Caco-2 (cell line): ENCODE data around the gene MUC5B. TPM values are rescaled to one million over a fixed set of nuclear protein-coding genes. Genes with fewer than 3 reads are reported as not detected.
A peak's percentile ranks its signal among the peaks of the same experiment; 100 is the strongest.

Source experiments
- BruUV-seq: library from RNA; stranded (reverse); fragments of 400-500 nt; replicated peaks from 2 replicates; lab custom pipeline; 2021; lab: Mats Ljungman, UMichigan
- CTCF ChIA-PET: fragments of 300-600 bp; sonication (Branson Sonifier 250); formaldehyde crosslinking; loops from one replicate; lab custom pipeline; 2022; ENCODE audit warnings: antibody characterized with exemption; lab: Charles Lee
- POLR2A ChIA-PET: fragments of 300-600 bp; sonication (Branson Sonifier 250); formaldehyde crosslinking; loops from one replicate; lab custom pipeline; 2022; ENCODE audit warnings: antibody characterized with exemption; lab: Charles Lee
- DNase-seq, 2 experiments: peaks; one replicate each; pipeline versions ENCODE4 v3.0.0 to v3.0.0-alpha.2; 2020 to 2022
- H3K27me3 ChIP-seq: replicated peaks from 2 replicates; pipeline ENCODE4 v1.6.0; 2011; ENCODE audit warnings: low read length; ENCODE audit not compliant: control insufficient read depth, insufficient read depth
- H3K36me3 ChIP-seq: 2 replicates; pipeline ENCODE4 v1.5.1; 2011; ENCODE audit warnings: low read length; ENCODE audit not compliant: control insufficient read depth, insufficient read depth
- H3K4me1 ChIP-seq: fragments of 250-450 bp; sonication (Bioruptor Pico); 2 replicates; pipeline ENCODE4 v1.5.1; 2020; ENCODE audit warnings: mild to moderate bottlenecking
- H3K4me3 ChIP-seq: 2 replicates; pipeline ENCODE4 v1.5.1; 2011; ENCODE audit warnings: low read depth, mild to moderate bottlenecking, control low read depth, low read length
- H3K9me3 ChIP-seq: fragments of 250-450 bp; sonication (Bioruptor Pico); 2 replicates; pipeline ENCODE4 v1.5.1; 2020; ENCODE audit warnings: mild to moderate bottlenecking, moderate library complexity
- H3K27ac Mint-ChIP-seq: one replicate; pipeline ENCODE4 v1.8.0; 2022; ENCODE audit warnings: mixed read lengths; ENCODE audit not compliant: unreplicated experiment
- H3K27me3 Mint-ChIP-seq: one replicate; pipeline ENCODE4 v1.8.0; 2022; ENCODE audit warnings: mixed read lengths; ENCODE audit not compliant: insufficient read depth, unreplicated experiment
- H3K36me3 Mint-ChIP-seq: one replicate; pipeline ENCODE4 v1.8.0; 2022; ENCODE audit warnings: mild to moderate bottlenecking, mixed read lengths; ENCODE audit not compliant: insufficient read depth, unreplicated experiment
- H3K4me1 Mint-ChIP-seq: one replicate; pipeline ENCODE4 v1.8.0; 2022; ENCODE audit warnings: low read depth, mixed read lengths; ENCODE audit not compliant: unreplicated experiment
- H3K4me3 Mint-ChIP-seq: one replicate; pipeline ENCODE4 v1.8.0; 2022; ENCODE audit warnings: mild to moderate bottlenecking, moderate library complexity, mixed read lengths; ENCODE audit not compliant: unreplicated experiment
- H3K9me3 Mint-ChIP-seq: one replicate; pipeline ENCODE4 v1.8.0; 2022; ENCODE audit warnings: mixed read lengths; ENCODE audit not compliant: unreplicated experiment
- intact Hi-C: fragments of 100-400 bp; cut with micrococcal nuclease; formaldehyde crosslinking; loops from one replicate; pipeline ENCODE4 v1.10.0; 2022; ENCODE audit not compliant: unreplicated experiment
- total RNA-seq: library from RNA; stranded (reverse); gene quantifications from 2 replicates; pipeline ENCODE4 v1.2.3, GENCODE V29; 2022
- TF ChIP-seq, protein P1 (sequence below), 2 experiments: fragments of 200-600 bp in 1 of 2; IDR thresholded peaks; 1 replicate in 1 of 2; 2 replicates in 1 of 2; pipeline versions ENCODE4 v1.5.1 to v1.8.0; 2011 to 2022; ENCODE audit warnings: antibody characterized with exemption in 1 of 2, control low read depth in 1 of 2, inconsistent platforms in 1 of 2, low read depth in 1 of 2, low read length in 1 of 2, mild to moderate bottlenecking in 1 of 2, moderate library complexity in 1 of 2; ENCODE audit not compliant: insufficient read depth in 1 of 2, severe bottlenecking in 1 of 2, unreplicated experiment in 1 of 2

The MUC5B gene
- total RNA-seq, 1 experiment from 2014 or later, result not detected

DNA sequence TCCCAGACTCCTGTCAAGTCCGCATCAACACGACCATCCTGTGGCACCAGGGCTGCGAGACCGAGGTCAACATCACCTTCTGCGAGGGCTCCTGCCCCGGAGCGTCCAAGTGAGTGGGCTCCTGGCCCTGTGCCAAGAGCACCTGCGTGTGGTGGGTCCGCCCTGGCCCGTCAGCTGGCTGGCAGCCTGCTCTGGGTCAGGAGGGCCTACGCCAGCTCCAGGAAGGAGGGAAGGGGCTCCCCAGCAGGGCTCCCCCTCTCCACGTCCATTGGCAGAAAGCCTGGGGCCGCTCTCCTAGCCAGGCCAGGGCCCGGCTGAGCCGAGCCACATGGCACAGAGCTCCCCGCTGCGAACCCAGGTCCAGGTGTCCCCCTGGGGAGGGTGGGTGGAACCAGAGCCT is 37.8 kb downstream of the MUC5B start:
- peaks cover 6% of the 10 kb centered on the region for H3K9me3 ChIP-seq
- no TSS peak for BruUV-seq
- intact Hi-C loops, result loop anchor here (5.0 kb wide), 1 partner anchor 52 kb away; no protein-coding TSS in a partner anchor
- H3K4me3 ChIP-seq, result no peak overlapping the region
- H3K4me3 Mint-ChIP-seq, result no peak overlapping the region
- TF ChIP-seq, protein P1, sequence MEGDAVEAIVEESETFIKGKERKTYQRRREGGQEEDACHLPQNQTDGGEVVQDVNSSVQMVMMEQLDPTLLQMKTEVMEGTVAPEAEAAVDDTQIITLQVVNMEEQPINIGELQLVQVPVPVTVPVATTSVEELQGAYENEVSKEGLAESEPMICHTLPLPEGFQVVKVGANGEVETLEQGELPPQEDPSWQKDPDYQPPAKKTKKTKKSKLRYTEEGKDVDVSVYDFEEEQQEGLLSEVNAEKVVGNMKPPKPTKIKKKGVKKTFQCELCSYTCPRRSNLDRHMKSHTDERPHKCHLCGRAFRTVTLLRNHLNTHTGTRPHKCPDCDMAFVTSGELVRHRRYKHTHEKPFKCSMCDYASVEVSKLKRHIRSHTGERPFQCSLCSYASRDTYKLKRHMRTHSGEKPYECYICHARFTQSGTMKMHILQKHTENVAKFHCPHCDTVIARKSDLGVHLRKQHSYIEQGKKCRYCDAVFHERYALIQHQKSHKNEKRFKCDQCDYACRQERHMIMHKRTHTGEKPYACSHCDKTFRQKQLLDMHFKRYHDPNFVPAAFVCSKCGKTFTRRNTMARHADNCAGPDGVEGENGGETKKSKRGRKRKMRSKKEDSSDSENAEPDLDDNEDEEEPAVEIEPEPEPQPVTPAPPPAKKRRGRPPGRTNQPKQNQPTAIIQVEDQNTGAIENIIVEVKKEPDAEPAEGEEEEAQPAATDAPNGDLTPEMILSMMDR (IDR thresholded peaks at IDR 0.05; ENCODE audit: insufficient read depth in 1 of 2, low read depth in 1 of 2, low read length in 1 of 2, severe bottlenecking in 1 of 2, unreplicated experiment in 1 of 2), result no peak
- H3K27me3 Mint-ChIP-seq, result no peaks in the 10 kb centered on the region
- DNase-seq, result no peak
- H3K36me3 ChIP-seq, result no peaks in the 10 kb centered on the region
- H3K27me3 ChIP-seq, result no peaks in the 10 kb centered on the region
- H3K9me3 Mint-ChIP-seq, result peaks cover 13% of the 10 kb centered on the region
- H3K36me3 Mint-ChIP-seq, result peaks cover 13% of the 10 kb centered on the region
- no peak overlapping the region for H3K27ac Mint-ChIP-seq
- ChIA-PET CTCF (no interaction called here), POLR2A (no interaction called here)
- peaks cover 6% of the 10 kb centered on the region for H3K4me1 Mint-ChIP-seq
- peaks cover 5% of the 10 kb centered on the region for H3K4me1 ChIP-seq

DNA sequence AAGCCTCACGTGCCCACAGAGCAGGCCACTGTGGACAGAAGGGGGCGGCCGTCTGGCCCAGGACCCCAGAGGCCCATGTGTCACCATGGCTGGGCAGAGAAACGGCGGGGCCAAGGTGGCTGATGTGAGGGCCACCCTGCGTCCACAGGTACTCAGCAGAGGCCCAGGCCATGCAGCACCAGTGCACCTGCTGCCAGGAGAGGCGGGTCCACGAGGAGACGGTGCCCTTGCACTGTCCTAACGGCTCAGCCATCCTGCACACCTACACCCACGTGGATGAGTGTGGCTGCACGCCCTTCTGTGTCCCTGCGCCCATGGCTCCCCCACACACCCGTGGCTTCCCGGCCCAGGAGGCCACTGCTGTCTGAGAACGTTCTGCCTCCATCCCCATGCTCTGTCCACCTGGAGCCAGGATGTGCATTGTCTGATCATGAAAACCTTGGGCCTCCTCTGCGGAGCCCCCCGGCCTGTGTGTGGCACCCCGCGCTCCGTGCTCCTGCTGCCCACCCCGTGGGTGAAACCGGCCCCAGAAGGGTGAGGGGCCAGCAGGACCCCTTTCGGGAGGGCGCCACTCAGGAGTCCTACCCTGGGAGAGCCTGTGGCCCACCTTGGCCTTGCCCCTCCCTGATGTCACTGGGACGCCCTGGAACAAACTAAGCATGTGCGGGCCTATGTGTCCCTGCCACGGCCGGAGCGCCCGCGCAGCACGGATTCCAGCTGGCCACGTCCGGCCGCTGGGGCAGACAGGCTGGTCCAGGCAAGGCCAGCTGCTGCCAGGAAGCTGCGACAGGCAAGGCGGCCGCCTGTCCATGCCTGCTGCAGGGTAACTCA is 38.6 kb downstream of the MUC5B start:
- POLR2A ChIA-PET, result no interaction called here
- TF ChIP-seq, protein P1 (IDR thresholded peaks at IDR 0.05; ENCODE audit: insufficient read depth in 1 of 2, low read depth in 1 of 2, low read length in 1 of 2, severe bottlenecking in 1 of 2, unreplicated experiment in 1 of 2), result no peak
- intact Hi-C loops, result loop anchor here (5.0 kb wide), 1 partner anchor 51 kb away; no protein-coding TSS in a partner anchor
- CTCF ChIA-PET, result no interaction called here
- Histone ChIP-seq H3K4me1 (peaks cover 5% of the 10 kb centered on the region), H3K9me3 (peaks cover 10% of the 10 kb centered on the region), H3K36me3 (no peaks in the 10 kb centered on the region), H3K4me3 (no peak overlapping the region), H3K27me3 (no peaks in the 10 kb centered on the region)
- Mint-ChIP-seq H3K27me3 (no peaks in the 10 kb centered on the region), H3K4me3 (peak overlapping the region; percentile 72), H3K36me3 (peaks cover 13% of the 10 kb centered on the region), H3K4me1 (peaks cover 6% of the 10 kb centered on the region), H3K9me3 (peaks cover 15% of the 10 kb centered on the region), H3K27ac (no peak overlapping the region)
- no peak for DNase-seq
- BruUV-seq, result no TSS peak

GRCh38 chr11:1262172-1263006 is 39.5 kb downstream of the MUC5B start:
- H3K36me3 ChIP-seq, result no peaks in the 10 kb centered on the region
- intact Hi-C loops, result loop anchor here (5.0 kb wide), 1 partner anchor 50 kb away; no protein-coding TSS in a partner anchor
- no peaks in the 10 kb centered on the region for H3K27me3 Mint-ChIP-seq
- H3K27ac Mint-ChIP-seq, result peak overlapping the region; percentile 74
- H3K27me3 ChIP-seq, result no peaks in the 10 kb centered on the region
- TF ChIP-seq, protein P1 (IDR thresholded peaks at IDR 0.05; ENCODE audit: insufficient read depth in 1 of 2, low read depth in 1 of 2, low read length in 1 of 2, severe bottlenecking in 1 of 2, unreplicated experiment in 1 of 2), result no peak
- H3K9me3 Mint-ChIP-seq, result peaks cover 23% of the 10 kb centered on the region
- ChIA-PET POLR2A (interaction anchor here (0.6 to 0.7 kb wide), 2 partner anchors 22 to 127 kb away, joined by 3 read pairs; partner anchors contain the start of gene BRSK2), CTCF (interaction anchor here (1.0 kb wide), 1 partner anchor 312 kb away, joined by 4 read pairs; no protein-coding TSS in a partner anchor)
- H3K4me3 ChIP-seq, result peak overlapping the region; percentile 43
- H3K4me3 Mint-ChIP-seq, result peak overlapping the region; percentile 72
- DNase-seq, result peak; percentile 93 to 95
- peaks cover 10% of the 10 kb centered on the region for H3K9me3 ChIP-seq
- H3K4me1 ChIP-seq, result peaks cover 5% of the 10 kb centered on the region
- peaks cover 13% of the 10 kb centered on the region for H3K36me3 Mint-ChIP-seq
- BruUV-seq, result TSS peak; percentile 66
- peaks cover 6% of the 10 kb centered on the region for H3K4me1 Mint-ChIP-seq
